Endothelial cell (in vitro differentiated cells): Measurements from ENCODE around the gene UBASH3B. TPM values are rescaled to one million over a fixed set of nuclear protein-coding genes. Genes with fewer than 3 reads are reported as not detected.

Experiments used
- DNase-seq: peaks from one replicate; pipeline ENCODE4 v3.0.0; 2021; ENCODE audit warnings: low spot score
- H3K27ac Mint-ChIP-seq: one replicate; pipeline ENCODE4 v1.8.0; 2021; ENCODE audit warnings: mixed read lengths, inconsistent platforms; ENCODE audit not compliant: unreplicated experiment
- H3K27me3 Mint-ChIP-seq: one replicate; pipeline ENCODE4 v1.8.0; 2021; ENCODE audit warnings: mild to moderate bottlenecking, moderate library complexity, mixed read lengths, inconsistent platforms; ENCODE audit not compliant: unreplicated experiment
- H3K36me3 Mint-ChIP-seq: one replicate; pipeline ENCODE4 v1.8.0; 2021; ENCODE audit warnings: mild to moderate bottlenecking, low read depth, mixed read lengths, inconsistent platforms; ENCODE audit not compliant: unreplicated experiment
- H3K4me1 Mint-ChIP-seq: one replicate; pipeline ENCODE4 v1.8.0; 2021; ENCODE audit warnings: mild to moderate bottlenecking, mixed read lengths, inconsistent platforms; ENCODE audit not compliant: unreplicated experiment
- H3K4me3 Mint-ChIP-seq: one replicate; pipeline ENCODE4 v1.8.0; 2021; ENCODE audit warnings: mild to moderate bottlenecking, mixed read lengths, inconsistent platforms; ENCODE audit not compliant: unreplicated experiment
- H3K9me3 Mint-ChIP-seq: one replicate; pipeline ENCODE4 v1.8.0; 2021; ENCODE audit warnings: mixed read lengths, inconsistent platforms; ENCODE audit not compliant: unreplicated experiment
- total RNA-seq: library from RNA; stranded (reverse); fragmentation: NEBNext Ultra II Directional; extraction: Animal tissue kit (Norgen Biotek cat#: 25700); gene quantifications from one replicate; pipeline ENCODE4 v1.2.1, GENCODE V29; 2021; ENCODE audit not compliant: unreplicated experiment
- TF ChIP-seq, protein P1 (sequence below): fragments of 200-600 bp; sonication (generic); IDR thresholded peaks from one replicate; pipeline ENCODE4 v1.5.0; 2021; ENCODE audit warnings: antibody characterized with exemption; ENCODE audit not compliant: unreplicated experiment

UBASH3B gene
- total RNA-seq, 1 donor from 2014 or later = 43.3 TPM

DNA sequence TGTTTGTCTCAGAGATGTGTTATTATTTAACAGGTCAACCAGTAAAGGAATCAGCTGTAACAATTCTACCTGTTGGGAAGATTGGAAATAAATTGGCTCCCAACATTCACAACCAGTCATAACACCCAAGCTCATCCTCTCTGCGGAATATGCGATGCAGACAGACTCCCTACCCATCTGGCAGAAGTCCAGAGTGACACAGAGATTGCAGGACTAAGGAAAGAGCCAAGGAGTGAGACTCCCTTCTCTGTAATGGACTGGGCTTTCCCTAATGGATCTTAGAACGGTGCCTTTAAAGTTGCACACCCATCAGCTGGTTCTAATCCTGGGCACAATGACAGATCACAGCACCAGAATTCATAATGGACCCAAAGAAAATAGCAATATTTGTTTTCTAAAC is 27.8 kb upstream of the UBASH3B start:
- H3K27ac Mint-ChIP-seq = no peak overlapping the region
- TF ChIP-seq, protein P1, sequence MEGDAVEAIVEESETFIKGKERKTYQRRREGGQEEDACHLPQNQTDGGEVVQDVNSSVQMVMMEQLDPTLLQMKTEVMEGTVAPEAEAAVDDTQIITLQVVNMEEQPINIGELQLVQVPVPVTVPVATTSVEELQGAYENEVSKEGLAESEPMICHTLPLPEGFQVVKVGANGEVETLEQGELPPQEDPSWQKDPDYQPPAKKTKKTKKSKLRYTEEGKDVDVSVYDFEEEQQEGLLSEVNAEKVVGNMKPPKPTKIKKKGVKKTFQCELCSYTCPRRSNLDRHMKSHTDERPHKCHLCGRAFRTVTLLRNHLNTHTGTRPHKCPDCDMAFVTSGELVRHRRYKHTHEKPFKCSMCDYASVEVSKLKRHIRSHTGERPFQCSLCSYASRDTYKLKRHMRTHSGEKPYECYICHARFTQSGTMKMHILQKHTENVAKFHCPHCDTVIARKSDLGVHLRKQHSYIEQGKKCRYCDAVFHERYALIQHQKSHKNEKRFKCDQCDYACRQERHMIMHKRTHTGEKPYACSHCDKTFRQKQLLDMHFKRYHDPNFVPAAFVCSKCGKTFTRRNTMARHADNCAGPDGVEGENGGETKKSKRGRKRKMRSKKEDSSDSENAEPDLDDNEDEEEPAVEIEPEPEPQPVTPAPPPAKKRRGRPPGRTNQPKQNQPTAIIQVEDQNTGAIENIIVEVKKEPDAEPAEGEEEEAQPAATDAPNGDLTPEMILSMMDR = no peak
- DNase-seq = no peak
- peaks cover 3% of the 10 kb centered on the region for H3K27me3 Mint-ChIP-seq
- no peaks in the 10 kb centered on the region for H3K36me3 Mint-ChIP-seq
- H3K4me1 Mint-ChIP-seq = peaks cover 18% of the 10 kb centered on the region
- no peaks in the 10 kb centered on the region for H3K9me3 Mint-ChIP-seq
- H3K4me3 Mint-ChIP-seq = no peak overlapping the region

DNA sequence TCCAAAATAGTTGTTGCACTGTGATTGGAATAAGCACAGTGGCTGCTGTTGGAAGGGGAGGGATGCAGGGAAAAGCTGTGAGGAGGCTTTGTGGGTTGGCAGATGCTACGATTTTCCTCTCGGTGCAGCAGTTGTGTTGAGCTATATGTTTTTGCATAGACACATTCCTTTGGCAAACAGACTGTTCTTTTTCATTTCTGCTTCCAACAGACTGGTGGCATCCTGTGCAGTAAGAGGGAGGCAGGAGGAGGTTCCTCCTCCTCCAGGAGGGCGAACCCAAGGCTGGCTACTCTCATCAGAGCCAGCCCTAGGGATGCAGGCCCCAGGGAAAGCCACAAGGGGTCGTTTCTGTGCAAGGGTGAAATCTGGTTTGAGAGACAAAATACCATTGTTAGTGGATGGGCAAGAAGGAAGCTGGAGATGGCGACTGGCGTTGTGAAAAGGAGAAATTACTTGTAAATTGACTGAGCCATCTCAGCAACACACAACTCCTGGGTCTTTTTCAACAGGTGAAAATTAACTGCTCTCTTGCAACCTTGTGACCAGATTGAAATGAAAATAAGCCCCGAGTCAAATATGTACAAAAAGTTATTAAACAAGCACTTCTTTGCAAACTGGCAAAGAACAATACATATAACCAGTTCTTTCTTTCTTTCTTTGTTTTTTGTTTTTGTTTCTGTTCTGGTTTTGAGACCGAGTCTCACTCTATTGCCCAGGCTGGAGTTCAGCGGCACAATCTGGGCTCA is 26.5 kb upstream of the UBASH3B start:
- H3K27me3 Mint-ChIP-seq = peaks cover 1% of the 10 kb centered on the region
- no peaks in the 10 kb centered on the region for H3K9me3 Mint-ChIP-seq
- DNase-seq = peak; percentile 82
- no peaks in the 10 kb centered on the region for H3K36me3 Mint-ChIP-seq
- H3K4me1 Mint-ChIP-seq = peaks cover 20% of the 10 kb centered on the region
- H3K4me3 Mint-ChIP-seq = no peak overlapping the region
- TF ChIP-seq, protein P1 = peak; percentile 74
- H3K27ac Mint-ChIP-seq = no peak overlapping the region

DNA sequence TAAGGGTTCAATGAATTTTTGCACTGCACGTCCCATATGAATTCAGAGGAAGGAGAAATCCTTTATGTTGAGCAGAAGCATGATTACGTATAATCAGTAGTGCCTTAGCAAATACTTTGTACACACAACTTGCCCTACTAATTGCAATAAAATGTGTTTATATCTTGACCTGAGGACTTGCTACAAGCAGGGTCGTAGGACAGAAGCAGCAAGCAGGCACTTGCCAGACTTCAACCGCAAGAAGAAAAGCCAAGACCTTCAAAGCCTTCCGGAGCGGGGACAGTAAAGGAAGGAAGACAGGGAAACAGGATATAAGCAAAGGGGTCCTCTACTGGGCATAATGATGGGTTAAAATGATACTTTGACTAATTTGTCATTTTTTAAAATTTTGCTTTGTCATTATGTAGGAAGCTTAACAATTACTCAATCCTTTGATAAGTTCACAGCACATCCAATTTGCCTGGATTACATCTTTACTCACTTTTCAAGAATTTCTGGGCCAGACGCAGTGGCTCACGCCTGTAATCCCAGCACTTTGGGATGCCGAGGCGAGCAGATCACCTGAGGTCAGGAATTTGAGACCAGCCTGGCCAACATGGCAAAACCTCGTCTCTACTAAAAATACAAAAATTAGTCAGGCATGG is 23.2 kb upstream of the UBASH3B start:
- Mint-ChIP-seq H3K9me3 (no peaks in the 10 kb centered on the region), H3K27ac (no peak overlapping the region), H3K4me3 (no peak overlapping the region), H3K27me3 (peaks cover 1% of the 10 kb centered on the region), H3K4me1 (peaks cover 25% of the 10 kb centered on the region), H3K36me3 (no peaks in the 10 kb centered on the region)
- TF ChIP-seq, protein P1 = no peak
- no peak for DNase-seq

DNA sequence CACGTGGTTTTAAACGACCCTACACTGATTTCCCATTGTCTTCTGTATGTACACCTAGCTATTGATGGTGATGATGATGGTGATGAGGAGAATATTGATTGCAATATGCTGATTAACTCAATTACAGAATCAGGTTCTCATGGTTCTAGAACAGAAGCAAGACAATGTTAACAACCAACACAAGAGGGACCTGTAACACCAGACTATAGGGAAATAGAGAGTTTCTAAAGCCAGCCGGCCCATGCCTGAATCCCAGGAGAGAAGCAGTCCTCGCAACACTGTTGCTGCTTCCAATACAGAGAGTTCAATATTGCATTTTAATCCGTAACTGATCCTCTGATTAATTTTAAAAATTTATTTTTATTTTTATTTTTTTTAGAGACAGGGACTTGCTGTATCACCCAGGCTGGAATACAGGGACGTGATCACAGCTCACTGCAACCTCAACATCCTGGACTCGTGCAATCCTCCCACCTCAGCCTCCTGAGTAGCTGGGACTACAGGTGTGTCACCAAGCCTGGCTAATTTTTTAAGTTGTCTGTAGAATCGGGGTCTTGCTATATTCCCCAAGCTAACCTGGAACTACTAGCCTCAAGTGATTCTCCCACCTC is 22.2 kb upstream of the UBASH3B start:
- H3K27me3 Mint-ChIP-seq = peaks cover 4% of the 10 kb centered on the region
- DNase-seq = peak; percentile 30
- no peaks in the 10 kb centered on the region for H3K9me3 Mint-ChIP-seq
- TF ChIP-seq, protein P1 = no peak
- peaks cover 25% of the 10 kb centered on the region for H3K4me1 Mint-ChIP-seq
- no peak overlapping the region for H3K27ac Mint-ChIP-seq
- no peak overlapping the region for H3K4me3 Mint-ChIP-seq
- H3K36me3 Mint-ChIP-seq = no peaks in the 10 kb centered on the region

DNA sequence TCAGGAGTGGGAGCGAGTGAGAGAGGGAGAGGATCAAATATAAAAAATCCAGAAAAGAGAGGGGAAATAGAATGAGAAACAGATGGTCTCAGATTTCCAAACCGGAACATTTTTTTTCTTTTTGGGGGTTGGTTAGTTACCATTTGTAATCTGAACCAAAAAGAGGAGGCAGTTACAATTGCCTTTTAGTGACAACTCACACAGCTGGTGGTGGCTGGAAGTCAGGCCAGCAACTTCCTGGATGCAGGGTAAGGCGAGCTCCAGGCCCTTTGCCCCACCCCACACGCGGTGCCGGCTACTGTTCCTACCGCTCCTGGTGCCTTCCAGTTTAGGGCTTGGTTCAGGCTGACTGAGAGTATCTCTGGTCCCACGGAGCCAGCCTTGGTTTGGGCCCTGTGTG is 21.0 kb upstream of the UBASH3B start:
- Mint-ChIP-seq H3K9me3 (no peaks in the 10 kb centered on the region), H3K4me1 (peaks cover 21% of the 10 kb centered on the region), H3K27me3 (peaks cover 4% of the 10 kb centered on the region), H3K36me3 (no peaks in the 10 kb centered on the region), H3K4me3 (no peak overlapping the region), H3K27ac (no peak overlapping the region)
- DNase-seq = peak; percentile 15
- TF ChIP-seq, protein P1 = no peak
